Measurements from ENCODE around the gene MYMK.

- TF ChIP-seq POLR2AphosphoS5 (IDR thresholded peaks at IDR 0.05; ENCODE audit: low read depth, low read length) (no peak), CTCF (IDR thresholded peaks at IDR 0.05; ENCODE audit: control extremely low read depth in 1 of 3, insufficient read depth in 1 of 3, low read depth in 1 of 3, low read length in 3 of 3) (no peak), RAD21 (IDR thresholded peaks at IDR 0.05 in 1 of 2, conservative IDR thresholded peaks at IDR 0.05 in 1 of 2; ENCODE audit: low read depth in 2 of 2, low read length in 2 of 2) (no peak), EGR1 (IDR thresholded peaks at IDR 0.05; ENCODE audit: borderline replicate concordance, low read depth, low read length) (no peak), EZH2 (IDR thresholded peaks at IDR 0.05; ENCODE audit: low read depth, low read length, severe bottlenecking) (no peak), E2F6 (IDR thresholded peaks at IDR 0.05) (no peak)
Measured at GRCh38 chr9:133536080-133536479, 11.3 kb upstream of the MYMK start.
